Left lung (tissue), 10 donors: ENCODE results near the gene PRSS37. TPM values are rescaled to one million over a fixed set of nuclear protein-coding genes. Genes with fewer than 3 reads are reported as not detected.

Source experiments
- ATAC-seq: fragments of 200-7000 bp; cut with Tn5 transposase; one replicate; pipeline ENCODE4 v1.9.1; 2020; ENCODE audit warnings: moderate library complexity
- DNase-seq, 4 donors: peaks; one replicate each; pipeline ENCODE4 v3.0.0-alpha.2; 2013 to 2020
- H3K27ac ChIP-seq, 2 donors: fragments of 200-600 bp; sonication (generic) in 1 of 2; one replicate each; pipeline versions ENCODE4 v1.5.0 to v1.8.0; 2020 to 2021
- H3K27me3 ChIP-seq, 2 donors: fragments of 200-600 bp; sonication (generic) in 1 of 2; one replicate each; pipeline versions ENCODE4 v1.5.0 to v1.8.0; 2020 to 2021
- H3K36me3 ChIP-seq, 2 donors: fragments of 200-600 bp; sonication (generic) in 1 of 2; one replicate each; pipeline versions ENCODE4 v1.5.0 to v1.8.0; 2020 to 2021
- H3K4me1 ChIP-seq, 2 donors: fragments of 200-600 bp; one replicate each; pipeline ENCODE4 v1.8.0; 2021
- H3K4me3 ChIP-seq, 2 donors: fragments of 200-600 bp; sonication (generic) in 1 of 2; one replicate each; pipeline versions ENCODE4 v1.5.0 to v1.8.0; 2020 to 2021; ENCODE audit warnings: mild to moderate bottlenecking in 1 of 2
- H3K9me3 ChIP-seq, 2 donors: fragments of 200-600 bp; sonication (generic) in 1 of 2; one replicate each; pipeline versions ENCODE4 v1.5.0 to v1.8.0; 2020 to 2021
- intact Hi-C, 2 donors: fragments of 100-400 bp; cut with DNase I; formaldehyde crosslinking; loops; one replicate each; pipeline versions ENCODE4 v1.11.2 to v1.14.2; 2022
- polyA plus RNA-seq, 6 donors: library from polyadenylated mRNA; unstranded; fragments of 120-200 nt; gene quantifications; one replicate each; pipeline ENCODE4 v1.2.1, GENCODE V29; 2013; ENCODE audit not compliant: insufficient read length in 6 of 6
- total RNA-seq, 2 donors: library from RNA; stranded (reverse); fragmentation: NEBNext Ultra II Directional; extraction: Animal tissue kit (Norgen Biotek cat#: 25700); gene quantifications; one replicate each; pipeline ENCODE4 v1.2.1, GENCODE V29; 2021
- TF ChIP-seq, protein P1 (sequence below), 2 donors: fragments of 200-600 bp; sonication (generic) in 1 of 2; IDR thresholded peaks; one replicate each; pipeline versions ENCODE4 v1.5.0 to v1.8.0; 2021; ENCODE audit warnings: antibody characterized with exemption in 2 of 2
- donor health status: DM: no; HTN: yes; CAD: no.
- donor health status: DM: no; HTN: no; CAD: no.

Gene PRSS37
- total and polyA plus RNA-seq, 8 donors = 0.34 to 1.5 (median 0.61) TPM; not detected in 2

DNA sequence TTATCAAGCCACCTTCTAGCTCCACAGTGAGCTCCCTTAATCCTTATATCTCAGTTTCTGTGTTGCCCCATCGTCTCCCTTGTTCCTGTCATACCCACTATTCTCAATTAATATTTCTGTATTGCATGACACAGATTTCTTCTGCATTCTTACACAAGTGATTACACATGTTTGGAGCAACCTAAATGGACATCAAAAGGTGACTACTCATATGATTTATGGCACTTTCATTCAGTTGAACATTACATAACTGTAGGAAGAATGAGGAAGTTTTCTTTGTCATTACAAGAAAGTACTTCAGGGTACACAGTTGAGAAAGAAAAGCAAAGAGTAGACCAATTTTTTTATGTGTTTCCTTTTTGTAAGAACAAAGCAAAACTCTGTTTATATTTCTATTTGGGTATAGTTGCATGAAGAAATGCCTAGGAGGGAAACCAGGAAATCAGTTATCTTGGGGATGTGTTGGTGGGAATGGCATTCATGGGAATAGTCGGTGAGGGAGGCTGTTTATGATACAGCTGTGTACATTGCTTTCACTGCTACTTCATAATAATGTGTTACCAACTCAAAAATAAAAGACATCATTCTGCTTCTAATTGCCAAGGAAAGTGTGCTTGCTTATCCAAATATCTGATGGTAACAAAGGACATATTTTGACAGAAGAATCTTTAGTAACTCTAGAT, 23.6 kb upstream of the PRSS37 start:
- TF ChIP-seq, protein P1, sequence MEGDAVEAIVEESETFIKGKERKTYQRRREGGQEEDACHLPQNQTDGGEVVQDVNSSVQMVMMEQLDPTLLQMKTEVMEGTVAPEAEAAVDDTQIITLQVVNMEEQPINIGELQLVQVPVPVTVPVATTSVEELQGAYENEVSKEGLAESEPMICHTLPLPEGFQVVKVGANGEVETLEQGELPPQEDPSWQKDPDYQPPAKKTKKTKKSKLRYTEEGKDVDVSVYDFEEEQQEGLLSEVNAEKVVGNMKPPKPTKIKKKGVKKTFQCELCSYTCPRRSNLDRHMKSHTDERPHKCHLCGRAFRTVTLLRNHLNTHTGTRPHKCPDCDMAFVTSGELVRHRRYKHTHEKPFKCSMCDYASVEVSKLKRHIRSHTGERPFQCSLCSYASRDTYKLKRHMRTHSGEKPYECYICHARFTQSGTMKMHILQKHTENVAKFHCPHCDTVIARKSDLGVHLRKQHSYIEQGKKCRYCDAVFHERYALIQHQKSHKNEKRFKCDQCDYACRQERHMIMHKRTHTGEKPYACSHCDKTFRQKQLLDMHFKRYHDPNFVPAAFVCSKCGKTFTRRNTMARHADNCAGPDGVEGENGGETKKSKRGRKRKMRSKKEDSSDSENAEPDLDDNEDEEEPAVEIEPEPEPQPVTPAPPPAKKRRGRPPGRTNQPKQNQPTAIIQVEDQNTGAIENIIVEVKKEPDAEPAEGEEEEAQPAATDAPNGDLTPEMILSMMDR (IDR thresholded peaks at IDR 0.05) = no peak
- peaks cover 0 to 12% of the 10 kb centered on the region in 2 donors for H3K4me1 ChIP-seq
- no peaks in the 10 kb centered on the region for H3K27me3 ChIP-seq
- H3K36me3 ChIP-seq = no peaks in the 10 kb centered on the region
- no peaks in the 10 kb centered on the region for H3K9me3 ChIP-seq
- H3K4me3 ChIP-seq = no peak overlapping the region
- intact Hi-C loops = no loop called here
- peak; percentile 78 for ATAC-seq
- DNase-seq = no peak
- H3K27ac ChIP-seq = peak overlapping the region in 1 of 2 donors; percentile 18

DNA sequence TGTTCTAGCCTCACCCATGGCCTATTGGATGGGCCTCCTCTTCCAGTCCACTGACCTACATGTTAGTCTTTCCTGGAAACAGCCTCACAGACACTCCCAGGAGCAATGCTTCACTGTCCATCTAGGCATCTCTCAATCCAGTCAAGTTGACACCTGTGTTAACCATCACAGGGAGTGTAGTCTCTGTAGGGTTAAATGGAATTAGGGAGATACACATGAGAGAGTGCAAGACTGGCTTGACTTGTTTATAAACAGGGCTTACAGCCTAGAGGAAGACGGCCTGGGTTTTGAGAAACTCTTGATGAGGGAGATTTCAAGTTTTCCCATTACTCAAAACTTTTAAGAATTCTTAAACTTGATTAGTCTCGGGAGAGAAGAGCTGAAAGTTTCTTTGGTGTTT, 18.9 kb upstream of the PRSS37 start:
- DNase-seq = no peak

DNA sequence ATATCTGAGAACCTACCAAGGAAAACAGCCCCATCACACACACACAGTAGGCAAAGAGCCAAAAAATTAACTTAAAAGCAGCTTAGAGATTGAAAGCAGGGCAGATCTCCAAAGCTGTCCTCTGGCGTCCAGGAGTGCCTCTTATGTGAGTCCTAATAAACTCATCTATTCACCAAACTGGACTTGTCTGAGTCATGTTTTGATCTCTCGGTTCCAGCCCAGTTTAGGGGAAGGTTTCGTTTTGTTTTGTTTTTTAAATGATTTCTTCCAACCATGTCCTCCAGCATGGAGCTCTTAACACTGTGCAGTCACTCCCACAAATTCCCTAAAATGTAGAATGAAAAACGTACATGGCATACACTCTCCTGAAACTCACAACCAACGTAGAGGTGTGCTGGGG, 6.7 kb upstream of the PRSS37 start:
- Histone ChIP-seq H3K36me3 (no peaks in the 10 kb centered on the region), H3K9me3 (peaks cover 0 to 15% of the 10 kb centered on the region in 2 donors), H3K27ac (no peak overlapping the region), H3K27me3 (no peaks in the 10 kb centered on the region), H3K4me1 (no peaks in the 10 kb centered on the region), H3K4me3 (no peak overlapping the region)
- intact Hi-C loops = loop anchor here in 1 of 2 donors (10.0 kb wide), 1 partner anchor 433 kb away; no protein-coding TSS in a partner anchor
- no peak for DNase-seq
- TF ChIP-seq, protein P1 (IDR thresholded peaks at IDR 0.05) = no peak
- no peak for ATAC-seq

More for the DNA sequence above, 18.9 kb upstream of the PRSS37 start:
- no peaks in the 10 kb centered on the region for H3K27me3 ChIP-seq
- H3K4me1 ChIP-seq = peaks cover 0 to 12% of the 10 kb centered on the region in 2 donors
- peaks cover 0 to 22% of the 10 kb centered on the region in 2 donors for H3K9me3 ChIP-seq
- intact Hi-C loops = no loop called here
- TF ChIP-seq, protein P1 (IDR thresholded peaks at IDR 0.05) = no peak
- no peaks in the 10 kb centered on the region for H3K36me3 ChIP-seq
- H3K4me3 ChIP-seq = no peak overlapping the region
- H3K27ac ChIP-seq = no peak overlapping the region
- ATAC-seq = no peak

DNA sequence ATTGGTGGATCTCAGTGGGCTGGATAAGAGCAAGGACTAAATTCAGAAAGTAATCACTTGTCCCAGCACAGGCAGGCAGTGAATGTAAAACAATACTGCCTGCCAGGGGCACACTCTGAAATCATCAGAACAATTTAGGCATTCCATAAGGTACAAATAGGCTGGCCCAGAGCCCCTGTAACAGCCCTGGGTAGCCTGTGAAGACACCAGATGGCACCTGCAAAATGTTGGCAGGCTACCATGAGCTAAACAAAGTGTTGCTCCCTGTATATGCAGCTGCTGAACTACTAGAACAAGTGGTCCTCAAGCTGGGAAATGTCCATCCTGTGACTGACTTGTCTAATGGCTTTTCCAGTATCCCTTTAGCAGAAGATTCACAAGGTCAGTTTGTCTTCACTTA, 3.0 kb upstream of the PRSS37 start:
- Histone ChIP-seq H3K4me3 (no peak overlapping the region), H3K27ac (no peak overlapping the region), H3K9me3 (peaks cover 0 to 6% of the 10 kb centered on the region in 2 donors), H3K27me3 (no peaks in the 10 kb centered on the region), H3K4me1 (no peaks in the 10 kb centered on the region), H3K36me3 (no peaks in the 10 kb centered on the region)
- ATAC-seq (no peak), DNase-seq (no peak)
- TF ChIP-seq, protein P1 (IDR thresholded peaks at IDR 0.05) = no peak
- intact Hi-C loops = loop anchor here in 1 of 2 donors (10.0 kb wide), 1 partner anchor 429 kb away; no protein-coding TSS in a partner anchor

DNA sequence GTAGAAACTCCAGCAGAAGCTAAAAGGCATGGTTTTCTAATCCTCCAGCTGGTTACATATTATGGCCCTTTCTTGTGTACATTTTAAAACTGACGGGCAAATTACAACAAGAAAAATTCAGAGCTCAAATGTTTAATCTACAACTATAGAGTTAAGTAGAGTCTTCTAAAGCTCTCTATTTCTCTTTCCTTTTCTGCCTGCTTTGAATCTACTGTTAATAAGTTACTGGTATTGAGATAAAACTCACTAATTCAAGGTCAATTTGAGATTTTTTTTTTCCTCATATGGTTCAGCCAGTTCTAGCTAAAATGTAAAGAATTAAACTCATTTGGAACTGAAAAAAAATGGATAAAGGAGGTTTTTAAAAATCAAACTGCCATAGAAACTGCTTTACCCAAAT, 1.6 kb upstream of the PRSS37 start:
- H3K9me3 ChIP-seq = no peaks in the 10 kb centered on the region
- TF ChIP-seq, protein P1 (IDR thresholded peaks at IDR 0.05) = no peak
- ATAC-seq (no peak), DNase-seq (no peak)
- H3K4me1 ChIP-seq = no peaks in the 10 kb centered on the region
- H3K27me3 ChIP-seq = no peaks in the 10 kb centered on the region
- H3K36me3 ChIP-seq = no peaks in the 10 kb centered on the region
- H3K27ac ChIP-seq = no peak overlapping the region
- no peak overlapping the region for H3K4me3 ChIP-seq
- intact Hi-C loops = loop anchor here in 1 of 2 donors (10.0 kb wide), 1 partner anchor 428 kb away; no protein-coding TSS in a partner anchor
